HG03432 (cell line): ENCODE results near the gene PLA2G15.
A peak's percentile ranks its signal among the peaks of the same experiment; 100 is the strongest.
"Not testable (repeated sequence)": the region's sequence is repeated elsewhere in the genome, so short reads cannot be mapped to it uniquely, and the experiment has no call there.

Experiments
- ATAC-seq: cut with Tn5 transposase; IDR thresholded peaks from one replicate; pipeline ENCODE4 v1.9.1; 2021; ENCODE audit warnings: mild to moderate bottlenecking, moderate library complexity; ENCODE audit not compliant: unreplicated experiment

PLA2G15 gene

DNA sequence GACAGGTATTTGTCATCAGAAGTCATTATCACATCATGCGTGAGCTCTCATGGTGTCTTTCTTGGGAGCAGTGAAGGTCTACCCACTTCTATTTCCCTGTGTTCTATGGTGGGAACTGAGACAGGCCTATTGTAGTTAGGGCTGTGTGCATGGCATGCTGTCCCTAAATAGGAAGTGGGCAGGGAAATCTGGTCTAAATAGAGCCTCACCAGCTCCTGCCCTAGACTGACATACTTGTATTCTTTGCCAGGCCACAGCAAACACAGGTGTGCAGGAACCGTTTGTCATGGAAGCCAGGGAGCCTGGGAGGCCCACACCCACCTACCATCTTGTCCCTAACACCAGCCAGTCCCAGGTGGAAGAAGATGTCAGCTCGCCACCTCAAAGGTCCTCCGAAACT is 29.3 kb downstream of the PLA2G15 start:
- no peak for ATAC-seq

- ATAC-seq: peak; percentile 82
These were observed 30.5 kb downstream of the PLA2G15 start for GRCh38 chr16:68275611-68276191.

DNA sequence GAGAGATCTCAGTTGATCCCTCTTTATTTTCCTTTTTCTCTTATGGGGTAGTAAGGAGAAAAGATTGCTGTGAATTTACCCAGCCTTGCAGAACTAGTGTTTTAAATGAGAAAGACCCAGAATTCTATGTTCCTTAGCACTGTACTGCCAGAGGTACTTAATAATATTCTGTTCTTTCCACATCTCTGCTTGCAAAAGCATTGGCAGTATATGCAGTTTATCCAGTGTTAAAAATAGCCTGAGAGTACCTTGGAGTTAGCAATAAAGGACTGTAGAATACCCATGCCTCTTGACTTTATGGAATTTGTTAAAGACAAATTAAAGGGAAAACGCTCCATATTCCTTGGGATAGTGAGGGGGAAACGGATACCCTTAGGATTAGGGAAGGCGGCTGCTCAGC is 31.1 kb downstream of the PLA2G15 start:
- ATAC-seq: no peak

GRCh38 chr16:68279726-68280558 is 34.8 kb downstream of the PLA2G15 start:
- ATAC-seq: no peak

DNA sequence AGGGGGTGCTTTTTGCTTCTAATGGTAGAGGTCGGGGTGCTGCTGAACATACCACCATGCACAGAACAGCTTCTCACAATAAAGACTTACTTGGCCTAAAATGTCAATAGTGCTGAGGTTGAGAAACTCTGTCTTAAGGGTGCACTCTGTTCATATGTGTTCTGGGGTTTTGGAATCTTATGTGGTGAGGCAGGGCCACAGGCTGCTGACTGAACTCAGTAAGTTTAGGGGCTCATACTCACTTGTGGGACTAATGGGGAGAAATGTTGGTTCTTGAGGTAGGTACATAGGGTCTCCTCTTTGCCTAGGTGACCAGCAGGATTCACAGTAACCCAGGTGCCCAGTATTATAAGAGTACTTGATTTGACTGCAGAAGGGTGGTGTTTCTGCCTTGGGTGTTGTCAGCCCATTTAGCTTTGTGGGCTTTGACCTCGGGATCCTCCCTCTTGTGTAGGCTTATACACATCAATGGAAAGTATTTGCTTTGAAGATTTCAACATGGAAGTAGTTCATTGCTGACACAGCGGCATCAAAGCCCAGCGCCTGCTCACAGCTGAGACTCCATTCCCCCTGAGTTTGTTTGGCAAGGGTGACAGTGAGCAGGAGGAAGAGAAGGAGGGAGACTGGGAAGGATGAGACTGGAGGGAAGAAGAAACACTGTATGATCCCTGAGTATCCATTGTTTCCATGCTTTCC is 36.3 kb downstream of the PLA2G15 start:
- no peak for ATAC-seq

DNA sequence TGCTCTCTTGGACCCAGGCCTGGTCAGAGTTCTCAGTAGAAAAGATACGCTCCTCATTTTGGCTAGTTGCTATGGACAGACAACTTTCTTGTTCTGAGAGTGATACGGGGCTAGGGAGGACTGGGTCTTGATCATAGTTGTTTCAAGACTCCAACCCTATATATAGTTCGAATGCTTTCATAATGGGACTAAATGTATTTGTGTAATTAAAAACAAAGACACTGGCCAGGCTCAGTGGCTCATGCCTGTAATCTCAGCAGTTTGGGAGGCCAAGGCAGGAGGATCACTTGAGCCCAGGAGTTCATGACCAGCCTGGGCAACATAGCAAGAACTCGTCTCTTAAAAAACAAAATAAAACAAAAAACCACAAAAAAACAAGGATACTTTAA is 36.9 kb downstream of the PLA2G15 start:
- no peak for ATAC-seq

DNA sequence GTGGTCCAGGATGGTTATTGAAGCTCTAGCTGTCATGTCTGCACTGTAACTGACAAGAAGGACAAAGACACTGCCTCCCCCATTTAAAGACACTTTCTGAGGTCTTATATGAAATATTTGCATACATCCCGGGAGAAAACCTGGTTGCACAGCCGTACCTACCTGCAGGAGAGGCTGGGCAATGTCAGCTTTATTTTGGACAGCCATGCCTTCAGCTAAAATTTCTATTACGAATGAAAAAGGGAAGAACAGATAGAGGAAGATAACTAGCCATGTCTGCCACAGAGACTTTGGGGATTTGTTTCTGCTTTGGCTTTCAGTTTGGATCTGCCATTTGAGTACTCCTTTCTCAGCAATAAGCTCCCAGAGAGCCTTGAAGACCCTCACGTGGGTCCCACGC is 38.2 kb downstream of the PLA2G15 start:
- no peak for ATAC-seq

- ATAC-seq: peak; percentile 44
These were observed 38.8 kb downstream of the PLA2G15 start for GRCh38 chr16:68283801-68284598.

DNA sequence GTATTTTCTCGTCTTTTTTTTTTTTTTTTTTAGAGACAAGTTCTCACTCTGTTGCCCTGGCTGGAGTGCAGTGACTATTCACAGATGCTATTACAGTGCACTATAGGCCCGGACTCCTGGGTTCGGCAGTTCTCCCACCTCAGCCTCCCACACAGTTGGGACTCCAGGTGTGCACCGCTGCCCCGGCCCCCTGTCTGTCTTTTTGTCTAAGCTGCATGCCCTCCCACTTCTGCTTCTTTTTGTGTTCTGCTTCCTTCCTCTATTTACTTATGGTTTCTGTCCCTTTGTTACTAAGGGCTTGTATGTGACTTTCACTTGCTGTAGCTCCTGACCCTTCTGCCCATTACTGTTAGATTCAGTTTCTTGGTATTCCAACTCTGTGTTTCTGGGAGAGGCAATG is 39.7 kb downstream of the PLA2G15 start:
- peak; percentile 47 for ATAC-seq

GRCh38 chr16:68285683-68286082 is 40.5 kb downstream of the PLA2G15 start:
- ATAC-seq: no peak

GRCh38 chr16:68286153-68287074 is 41.2 kb downstream of the PLA2G15 start:
- ATAC-seq: no peak

- ATAC-seq: no peak
These were observed 42.4 kb downstream of the PLA2G15 start for GRCh38 chr16:68287276-68288251.

- no peak for ATAC-seq
These were observed 43.1 kb downstream of the PLA2G15 start for GRCh38 chr16:68288252-68288650.

- ATAC-seq: not testable (repeated sequence)
These were observed 43.6 kb downstream of the PLA2G15 start for GRCh38 chr16:68288796-68289195.

- ATAC-seq: peak; percentile 7
These were observed 44.0 kb downstream of the PLA2G15 start for GRCh38 chr16:68289202-68289601.

GRCh38 chr16:68289621-68290329 is 44.6 kb downstream of the PLA2G15 start:
- ATAC-seq: peak; percentile 81

- no peak for ATAC-seq
These were observed 45.3 kb downstream of the PLA2G15 start for GRCh38 chr16:68290450-68290849.

GRCh38 chr16:68291227-68291626 is 46.1 kb downstream of the PLA2G15 start:
- ATAC-seq: no peak
